Ishikawa (cell line): ENCODE data around the gene ARSB.

Source experiments
- CEBPB ChIP-seq: IDR thresholded peaks from 2 replicates; pipeline ENCODE4 v1.6.1; 2012
- CREB1 ChIP-seq: IDR thresholded peaks from 2 replicates; pipeline ENCODE4 v1.6.1; 2012; ENCODE audit warnings: low read depth
- EGR1 ChIP-seq: IDR thresholded peaks from 2 replicates; pipeline ENCODE4 v1.6.1; 2012
- EP300 ChIP-seq: IDR thresholded peaks from 2 replicates; pipeline ENCODE4 v1.6.1; 2012; ENCODE audit warnings: borderline replicate concordance
- FOXM1 ChIP-seq: IDR thresholded peaks from 2 replicates; pipeline ENCODE4 v1.6.1; 2012; ENCODE audit warnings: low read depth, borderline replicate concordance
- NFIC ChIP-seq: IDR thresholded peaks from 2 replicates; pipeline ENCODE4 v1.6.1; 2012
- RAD21 ChIP-seq: IDR thresholded peaks from 2 replicates; pipeline ENCODE4 v1.6.1; 2012; ENCODE audit warnings: low read depth
- TAF1 ChIP-seq: IDR thresholded peaks from 2 replicates; pipeline ENCODE4 v1.6.1; 2012; ENCODE audit warnings: low read depth, mild to moderate bottlenecking
- TCF12 ChIP-seq: IDR thresholded peaks from 2 replicates; pipeline ENCODE4 v1.6.1; 2012; ENCODE audit warnings: low read depth
- TEAD4 ChIP-seq: IDR thresholded peaks from 2 replicates; pipeline ENCODE4 v1.6.1; 2012
- USF1 ChIP-seq: IDR thresholded peaks from 2 replicates; pipeline ENCODE4 v1.6.1; 2012
- YY1 ChIP-seq: IDR thresholded peaks from 2 replicates; pipeline ENCODE4 v1.6.1; 2012; ENCODE audit warnings: low read depth
- ZBTB7A ChIP-seq: IDR thresholded peaks from 2 replicates; pipeline ENCODE4 v1.6.1; 2012; ENCODE audit warnings: low read depth
- TF ChIP-seq, protein P1 (sequence below): IDR thresholded peaks from 2 replicates; pipeline ENCODE4 v1.6.1; 2012
- TF ChIP-seq, protein P2 (sequence below): IDR thresholded peaks from 2 replicates; pipeline ENCODE4 v1.6.1; 2012; ENCODE audit warnings: low read depth, mild to moderate bottlenecking

ARSB gene

DNA sequence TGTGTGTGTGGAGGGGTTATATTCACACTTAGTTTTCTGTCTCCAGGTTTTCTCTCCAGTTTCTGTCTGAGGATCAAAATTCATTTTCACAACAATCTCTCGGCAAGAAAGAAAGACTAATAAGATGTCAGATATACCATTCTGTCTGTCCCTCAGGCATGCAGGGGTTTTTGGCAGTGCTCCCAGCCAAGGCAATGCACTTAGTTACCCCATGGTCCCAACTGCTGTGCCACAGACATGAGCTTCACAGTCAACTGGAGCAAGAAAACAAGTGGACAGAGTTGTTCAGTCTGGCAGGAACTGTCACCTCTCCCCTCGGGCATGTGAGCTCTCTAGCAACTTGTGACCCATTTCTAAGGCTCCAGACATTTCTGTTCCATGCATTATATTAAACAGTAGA, 234.8 kb downstream of the ARSB start:
- TF ChIP-seq ZBTB7A (no peak), TCF12 (no peak), TEAD4 (no peak), CREB1 (no peak), EGR1 (no peak), FOXM1 (no peak), TAF1 (no peak), USF1 (no peak), RAD21 (no peak), EP300 (no peak), CEBPB (no peak), YY1 (no peak), NFIC (no peak)
- TF ChIP-seq, protein P1, sequence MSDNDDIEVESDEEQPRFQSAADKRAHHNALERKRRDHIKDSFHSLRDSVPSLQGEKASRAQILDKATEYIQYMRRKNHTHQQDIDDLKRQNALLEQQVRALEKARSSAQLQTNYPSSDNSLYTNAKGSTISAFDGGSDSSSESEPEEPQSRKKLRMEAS, result no peak
- TF ChIP-seq, protein P2, sequence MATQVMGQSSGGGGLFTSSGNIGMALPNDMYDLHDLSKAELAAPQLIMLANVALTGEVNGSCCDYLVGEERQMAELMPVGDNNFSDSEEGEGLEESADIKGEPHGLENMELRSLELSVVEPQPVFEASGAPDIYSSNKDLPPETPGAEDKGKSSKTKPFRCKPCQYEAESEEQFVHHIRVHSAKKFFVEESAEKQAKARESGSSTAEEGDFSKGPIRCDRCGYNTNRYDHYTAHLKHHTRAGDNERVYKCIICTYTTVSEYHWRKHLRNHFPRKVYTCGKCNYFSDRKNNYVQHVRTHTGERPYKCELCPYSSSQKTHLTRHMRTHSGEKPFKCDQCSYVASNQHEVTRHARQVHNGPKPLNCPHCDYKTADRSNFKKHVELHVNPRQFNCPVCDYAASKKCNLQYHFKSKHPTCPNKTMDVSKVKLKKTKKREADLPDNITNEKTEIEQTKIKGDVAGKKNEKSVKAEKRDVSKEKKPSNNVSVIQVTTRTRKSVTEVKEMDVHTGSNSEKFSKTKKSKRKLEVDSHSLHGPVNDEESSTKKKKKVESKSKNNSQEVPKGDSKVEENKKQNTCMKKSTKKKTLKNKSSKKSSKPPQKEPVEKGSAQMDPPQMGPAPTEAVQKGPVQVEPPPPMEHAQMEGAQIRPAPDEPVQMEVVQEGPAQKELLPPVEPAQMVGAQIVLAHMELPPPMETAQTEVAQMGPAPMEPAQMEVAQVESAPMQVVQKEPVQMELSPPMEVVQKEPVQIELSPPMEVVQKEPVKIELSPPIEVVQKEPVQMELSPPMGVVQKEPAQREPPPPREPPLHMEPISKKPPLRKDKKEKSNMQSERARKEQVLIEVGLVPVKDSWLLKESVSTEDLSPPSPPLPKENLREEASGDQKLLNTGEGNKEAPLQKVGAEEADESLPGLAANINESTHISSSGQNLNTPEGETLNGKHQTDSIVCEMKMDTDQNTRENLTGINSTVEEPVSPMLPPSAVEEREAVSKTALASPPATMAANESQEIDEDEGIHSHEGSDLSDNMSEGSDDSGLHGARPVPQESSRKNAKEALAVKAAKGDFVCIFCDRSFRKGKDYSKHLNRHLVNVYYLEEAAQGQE, result no peak

DNA sequence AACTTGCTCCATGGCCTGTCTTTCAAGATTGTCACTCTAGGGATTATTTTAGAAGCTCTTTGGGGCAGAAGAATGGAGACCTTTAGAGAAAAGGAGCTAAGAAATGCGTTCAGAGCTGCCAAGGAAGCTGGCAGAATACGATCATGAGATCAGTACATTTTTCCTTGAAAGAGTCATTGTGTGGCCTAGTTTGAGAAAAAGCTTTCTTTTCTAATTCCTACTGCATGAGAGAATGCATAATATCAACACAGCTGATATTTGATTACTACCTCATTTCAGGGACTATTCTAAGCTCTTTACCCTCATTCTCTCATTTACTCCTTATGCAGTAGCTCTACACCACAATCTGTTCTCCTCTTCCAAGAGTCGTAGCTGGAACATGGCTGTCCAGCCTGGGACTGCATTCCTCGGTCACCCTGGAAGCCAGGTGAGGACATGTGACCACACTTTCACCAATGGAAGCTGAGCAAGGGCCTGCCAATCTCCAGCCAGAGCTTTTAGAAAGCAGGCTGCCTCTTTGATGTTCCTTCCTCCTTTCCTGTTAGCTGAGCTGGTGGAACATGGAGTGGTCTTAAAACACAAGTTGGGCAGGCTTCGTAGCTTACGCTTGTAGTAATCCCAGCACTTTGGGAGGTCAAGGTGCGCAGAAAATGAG, 237.3 kb downstream of the ARSB start:
- TF ChIP-seq CEBPB (no peak), USF1 (peak; percentile 64)

- TF ChIP-seq TAF1 (no peak), CREB1 (no peak), ZBTB7A (no peak), TEAD4 (no peak), EP300 (no peak), RAD21 (no peak), YY1 (no peak), USF1 (no peak), CEBPB (no peak)
- TF ChIP-seq, protein P2, result no peak
- TF ChIP-seq, protein P1, result no peak
Observed at GRCh38 chr5:78747055-78747454, 238.1 kb downstream of the ARSB start.

DNA sequence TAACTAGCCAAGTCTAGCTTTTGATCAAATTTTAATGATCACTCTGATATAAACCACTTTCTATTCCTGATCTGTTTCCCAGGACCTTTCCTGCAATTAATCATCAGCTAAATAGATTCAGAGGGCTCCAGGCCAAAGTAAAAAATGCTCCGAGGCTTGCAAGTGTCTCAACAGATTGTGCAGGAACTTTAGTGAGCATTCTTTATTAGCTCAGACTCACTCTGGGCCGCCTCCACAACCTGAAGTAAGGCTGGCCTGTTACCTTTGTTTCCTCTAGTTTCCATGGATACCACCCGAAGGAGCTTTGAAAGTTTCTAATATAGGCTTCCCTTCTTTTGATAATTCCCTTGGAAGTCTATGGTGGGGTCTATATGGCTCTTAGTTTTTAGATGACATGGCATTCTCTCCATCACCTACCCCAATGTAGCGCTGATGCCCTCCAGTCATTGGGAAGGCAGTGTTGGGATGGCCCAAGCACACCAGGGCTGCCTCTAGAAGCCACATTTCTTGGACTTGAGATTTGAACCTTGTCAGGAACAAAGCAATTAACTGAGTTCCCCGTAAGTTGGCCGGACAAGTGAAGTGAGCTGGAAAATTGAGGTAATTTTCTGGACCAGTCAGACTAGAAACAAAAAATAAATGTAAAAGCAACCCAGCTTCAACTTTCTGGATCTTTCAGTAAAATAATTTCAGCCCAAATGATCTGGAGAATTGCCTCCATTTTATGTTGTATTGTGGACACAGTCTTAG, 238.9 kb downstream of the ARSB start:
- TF ChIP-seq EGR1 (no peak), FOXM1 (no peak), CREB1 (no peak), USF1 (no peak), ZBTB7A (no peak), TAF1 (no peak), TCF12 (no peak)
- TF ChIP-seq, protein P2, result no peak
